HG02885 (cell line): ENCODE measurements around the gene GNL1.
A peak's percentile ranks its signal among the peaks of the same experiment; 100 is the strongest.
"Not testable (repeated sequence)": the region's sequence is repeated elsewhere in the genome, so short reads cannot be mapped to it uniquely, and the experiment has no call there.

Experiments
- ATAC-seq: cut with Tn5 transposase; IDR thresholded peaks from one replicate; pipeline ENCODE4 v1.9.1; 2021; ENCODE audit warnings: mild to moderate bottlenecking; ENCODE audit not compliant: unreplicated experiment, poor library complexity

GNL1 gene

DNA sequence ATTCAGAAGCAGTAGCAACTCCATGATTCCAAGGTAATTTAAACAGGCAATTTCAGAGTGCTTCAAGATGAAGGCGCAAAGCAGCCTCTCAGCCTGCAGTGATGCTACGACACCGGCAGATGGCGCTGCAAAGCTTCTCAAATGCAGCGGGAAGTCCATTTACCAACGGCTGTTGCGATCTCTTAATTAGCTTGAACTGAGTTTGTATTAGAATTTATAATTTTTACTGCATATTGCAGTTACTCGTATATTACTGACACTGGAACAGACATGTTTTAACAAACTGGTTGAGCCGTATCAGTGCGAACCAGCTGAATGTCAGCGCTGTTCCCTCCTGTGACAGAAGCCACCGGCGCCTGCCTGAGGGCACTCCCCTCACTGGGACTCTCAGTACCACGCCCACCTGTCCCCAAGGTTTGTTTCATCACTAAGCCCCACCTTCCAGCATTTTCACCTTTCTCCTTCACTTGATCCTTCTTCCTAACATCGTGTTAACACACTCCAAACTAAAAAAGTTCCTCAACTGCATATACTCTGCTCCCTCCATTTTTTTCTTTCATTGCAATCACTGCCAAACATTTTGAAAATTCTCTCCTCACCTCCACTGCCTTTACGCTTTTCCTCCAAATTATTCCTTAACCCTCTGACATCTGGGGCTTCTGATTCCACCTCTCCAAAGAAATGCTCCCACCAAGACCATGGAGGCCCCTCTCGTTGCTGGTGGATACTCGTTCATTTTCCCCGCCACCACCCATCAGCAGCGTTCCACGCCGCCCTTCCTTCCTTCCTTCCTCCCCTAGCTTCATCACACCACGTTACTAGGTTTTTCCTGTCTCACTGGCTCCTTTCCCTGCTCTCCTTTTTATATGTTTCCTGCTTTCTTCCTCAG lies 14.5 kb downstream of the GNL1 start:
- peak; percentile 48 for ATAC-seq

DNA sequence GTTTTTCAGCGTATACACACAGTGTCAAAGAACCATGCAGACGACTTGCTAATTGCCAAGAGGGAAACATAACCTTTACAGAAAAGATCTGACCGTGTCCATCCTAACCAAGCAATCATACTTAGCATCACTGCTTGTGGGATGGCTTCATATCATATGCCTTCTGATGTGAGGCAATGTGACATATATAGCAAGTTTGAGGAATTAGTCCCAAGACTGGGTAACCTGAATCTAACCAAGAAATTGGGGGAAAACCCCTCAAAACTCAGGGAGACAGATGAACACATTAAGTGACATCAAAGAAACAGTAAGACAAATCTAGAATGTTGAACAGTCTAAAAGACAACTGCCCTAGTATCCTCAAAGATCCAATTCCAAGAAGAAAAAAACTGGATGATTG lies 18.4 kb downstream of the GNL1 start:
- no peak for ATAC-seq

DNA sequence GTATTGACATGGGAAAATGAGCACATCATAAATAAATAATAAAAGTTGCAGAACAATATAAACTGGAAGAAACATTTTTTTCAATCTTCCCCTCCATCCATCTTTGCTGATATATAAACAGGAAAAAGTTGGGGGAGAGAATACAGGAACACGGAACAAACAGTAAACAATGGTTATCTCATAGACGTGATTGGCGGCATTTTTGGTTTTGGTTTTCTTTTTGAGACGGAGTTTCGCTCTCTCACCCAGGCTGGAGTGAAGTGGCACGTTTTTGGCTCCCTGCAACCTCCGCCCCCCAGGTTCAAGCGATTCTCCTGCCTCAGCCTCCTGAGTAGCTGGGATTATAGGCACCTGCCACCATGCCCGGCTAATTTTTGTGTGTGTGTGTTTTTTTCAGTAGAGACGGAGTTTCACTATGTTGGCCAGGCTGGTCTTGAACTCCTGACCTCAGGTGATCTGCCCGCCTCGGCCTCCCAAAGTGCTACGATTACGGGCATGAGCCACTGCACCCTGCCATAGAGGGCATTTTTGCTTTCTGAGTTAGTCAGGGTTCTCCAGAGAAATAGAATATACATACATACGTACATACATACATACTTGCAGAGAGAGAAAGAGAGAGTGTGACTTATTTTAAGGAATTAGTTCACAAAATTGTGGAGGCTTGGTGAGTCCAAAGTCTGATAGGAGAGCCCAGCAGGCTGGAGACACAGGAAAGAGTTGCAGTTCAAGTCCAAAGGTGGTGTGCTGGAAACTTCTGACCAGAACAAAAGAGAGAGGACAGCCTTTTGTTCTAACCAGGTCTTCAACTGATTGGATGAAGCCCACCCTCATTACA lies 22.6 kb downstream of the GNL1 start:
- no peak for ATAC-seq

DNA sequence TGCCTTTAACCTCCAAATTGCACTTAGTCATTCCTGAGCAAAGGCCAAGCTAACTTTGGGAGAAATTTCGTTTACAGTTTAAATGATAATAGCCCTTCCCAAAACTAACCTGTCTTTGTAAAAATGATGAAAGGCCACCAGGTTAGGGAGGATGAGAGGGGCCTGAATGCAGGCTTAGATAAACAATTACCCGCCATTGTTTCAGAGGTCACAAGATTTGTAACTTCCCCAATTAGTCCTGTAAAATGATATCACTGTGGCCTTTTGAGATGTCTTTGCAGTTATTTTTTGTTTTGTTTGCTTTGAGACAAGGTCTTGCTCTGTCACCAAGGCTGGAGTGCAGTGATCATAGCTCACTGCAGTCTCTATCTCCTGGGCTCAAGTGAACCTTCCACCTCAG lies 26.3 kb downstream of the GNL1 start:
- no peak for ATAC-seq

DNA sequence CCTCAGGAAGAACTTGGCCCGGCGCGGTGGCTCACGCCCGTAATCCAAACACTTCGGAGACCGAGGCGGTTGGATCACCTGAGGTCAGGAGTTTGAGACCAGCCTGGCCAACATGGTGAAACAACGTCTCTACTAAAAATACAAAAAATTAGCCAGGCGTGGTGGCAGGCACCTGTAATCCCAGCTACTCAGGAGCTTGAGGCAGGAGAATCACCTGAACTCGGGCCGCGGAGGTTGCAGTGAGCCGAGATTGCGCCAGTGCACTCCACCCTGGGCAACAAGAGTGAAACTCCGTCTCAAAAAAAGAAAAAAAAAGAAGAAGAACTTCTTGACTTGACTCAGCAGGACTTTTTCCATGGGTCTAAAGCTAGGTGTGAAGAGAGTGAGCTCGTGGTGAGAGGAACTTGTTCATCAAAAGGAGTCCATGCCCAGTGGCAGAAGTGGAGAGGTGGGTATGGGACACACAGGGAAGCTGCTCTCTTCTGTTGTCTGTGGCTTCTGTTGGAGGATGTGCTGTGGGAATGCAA lies 26.9 kb downstream of the GNL1 start:
- peak; percentile 40 for ATAC-seq

DNA sequence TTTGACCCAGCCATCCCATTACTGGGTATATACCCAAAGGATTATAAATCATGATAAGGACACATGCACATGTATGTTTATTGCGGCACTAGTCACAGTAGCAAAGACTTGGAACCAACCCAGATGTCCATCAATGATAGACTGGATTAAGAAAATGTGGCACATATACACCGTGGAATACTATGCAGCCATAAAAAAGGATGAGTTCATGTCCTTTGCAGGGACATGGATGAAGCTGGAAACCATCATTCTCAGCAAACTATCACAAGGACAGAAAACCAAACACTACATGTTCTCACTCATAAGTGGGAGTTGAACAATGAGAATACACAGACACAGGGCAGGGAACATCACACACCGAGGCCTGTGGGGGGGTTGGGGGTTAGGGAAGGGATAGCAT lies 29.8 kb downstream of the GNL1 start:
- not testable (repeated sequence) for ATAC-seq

DNA sequence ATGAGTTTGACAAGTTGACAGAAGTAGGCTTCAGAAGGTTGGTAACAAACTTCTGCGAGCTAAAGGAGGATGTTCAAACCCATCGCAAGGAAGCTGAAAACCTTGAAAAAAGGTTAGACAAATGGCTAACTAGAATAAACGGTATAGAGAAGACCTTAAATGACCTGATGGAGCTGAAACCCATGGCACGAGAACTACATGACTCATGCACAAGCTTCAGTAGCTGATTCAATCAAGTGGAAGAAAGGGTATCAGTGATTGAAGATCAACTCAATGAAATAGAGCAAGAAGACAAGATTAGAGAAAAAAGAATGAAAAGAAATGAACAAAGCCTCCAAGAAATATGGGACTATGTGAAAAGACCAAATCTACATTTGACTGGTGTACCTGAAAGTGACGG lies 34.3 kb downstream of the GNL1 start:
- ATAC-seq, result not testable (repeated sequence)

DNA sequence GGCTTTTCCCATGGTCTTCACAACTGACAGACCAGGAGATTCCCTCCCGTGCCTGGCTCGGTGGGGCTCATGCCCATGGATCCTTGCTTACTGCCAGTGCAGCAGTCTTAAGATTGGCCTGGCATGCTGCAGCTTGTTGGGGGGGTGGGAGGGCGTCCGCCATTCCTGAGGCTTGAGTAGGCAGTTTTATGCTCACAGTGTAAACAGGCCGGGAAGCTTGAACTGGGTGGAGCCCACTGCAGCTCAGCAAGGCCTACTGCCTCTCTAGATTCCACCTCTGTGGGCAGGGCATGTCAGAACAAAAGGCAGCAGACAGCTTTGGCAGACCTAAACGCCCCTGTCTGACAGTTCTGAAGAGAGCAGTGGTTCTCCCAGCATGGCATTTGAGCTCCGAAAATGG lies 35.2 kb downstream of the GNL1 start:
- not testable (repeated sequence) for ATAC-seq

DNA sequence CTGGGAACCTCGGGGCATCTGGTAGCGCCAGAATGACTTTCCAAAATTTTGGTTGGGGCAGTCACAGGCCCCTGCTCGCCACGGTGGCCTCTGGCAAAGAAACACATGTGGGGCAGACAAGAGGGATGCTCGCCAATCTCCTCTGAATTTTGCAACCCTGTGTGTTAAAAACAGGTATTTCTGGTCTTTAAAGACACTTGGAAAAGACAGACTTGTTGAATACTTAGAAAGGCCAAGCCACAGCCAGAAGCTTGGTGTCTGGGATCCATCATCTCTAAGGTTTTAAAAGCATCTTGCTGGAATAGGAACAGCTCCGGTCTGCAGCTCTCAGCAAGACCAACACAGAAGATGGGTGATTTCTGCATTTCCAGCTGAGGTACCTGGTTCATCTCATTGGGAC lies 35.8 kb downstream of the GNL1 start:
- ATAC-seq, result no peak

DNA sequence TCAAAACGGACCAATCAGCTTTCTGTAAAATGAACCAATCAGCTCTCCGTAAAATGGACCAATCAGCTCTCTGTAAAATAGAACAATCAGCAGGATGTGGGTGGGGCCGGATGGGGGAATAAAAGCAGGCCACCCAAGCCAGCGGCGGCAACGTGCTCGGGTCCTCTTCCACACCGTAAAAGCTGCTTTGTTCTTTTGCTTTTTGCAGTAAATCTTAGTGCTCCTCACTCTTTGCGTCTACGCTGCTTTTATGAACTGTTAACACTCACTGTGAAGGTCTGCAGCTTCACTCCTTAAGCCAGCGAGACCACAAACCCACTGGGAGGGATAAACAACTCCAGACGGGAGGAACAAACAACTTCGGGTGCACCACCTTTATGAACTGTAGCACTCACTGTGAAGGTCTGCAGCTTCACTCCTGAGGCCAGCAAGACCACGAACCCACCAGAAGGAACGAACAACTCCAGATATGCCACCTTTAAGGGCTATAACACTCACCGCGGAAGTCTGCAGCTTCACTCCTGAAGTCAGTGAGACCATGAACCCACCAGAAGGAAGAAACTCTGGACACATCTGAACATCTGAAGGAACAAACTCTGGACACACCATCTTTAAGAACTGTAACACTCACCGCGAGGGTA lies 37.7 kb downstream of the GNL1 start:
- ATAC-seq, result not testable (repeated sequence)

DNA sequence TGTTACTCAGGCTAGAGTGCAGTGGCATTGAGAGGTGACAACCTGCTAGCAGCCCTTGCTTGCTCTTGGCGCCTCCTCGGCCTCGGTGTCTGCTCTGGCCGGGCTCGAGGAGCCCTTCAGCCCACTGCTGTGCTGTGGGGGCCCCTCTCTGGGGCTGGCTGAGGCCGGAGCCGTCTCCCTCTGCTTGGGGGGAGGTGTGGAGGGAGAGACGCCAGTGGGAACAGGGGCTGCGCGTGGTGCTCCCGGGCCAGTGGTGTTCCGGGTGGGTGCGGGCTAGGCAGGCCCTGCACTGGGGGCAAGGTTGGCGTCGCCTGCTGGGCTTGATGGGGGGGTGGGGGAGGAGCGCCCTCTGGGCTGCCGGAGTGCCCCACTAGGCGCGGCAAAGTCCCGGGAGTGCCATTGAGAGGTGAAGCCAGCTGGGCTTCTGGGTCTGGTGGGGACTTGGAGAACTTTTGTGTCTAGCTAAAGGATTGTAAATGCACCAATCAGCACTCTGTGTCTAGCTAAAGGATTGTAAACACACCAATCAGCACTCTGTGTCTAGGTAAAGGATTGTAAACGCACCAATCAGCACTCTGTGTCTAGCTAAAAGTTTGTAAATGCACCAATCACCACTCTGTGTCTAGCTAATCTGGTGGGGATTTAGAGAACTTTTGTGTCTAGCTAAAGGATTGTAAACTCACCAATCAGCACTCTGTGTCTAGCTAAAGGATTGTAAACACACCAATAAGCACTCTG lies 38.4 kb downstream of the GNL1 start:
- not testable (repeated sequence) for ATAC-seq

DNA sequence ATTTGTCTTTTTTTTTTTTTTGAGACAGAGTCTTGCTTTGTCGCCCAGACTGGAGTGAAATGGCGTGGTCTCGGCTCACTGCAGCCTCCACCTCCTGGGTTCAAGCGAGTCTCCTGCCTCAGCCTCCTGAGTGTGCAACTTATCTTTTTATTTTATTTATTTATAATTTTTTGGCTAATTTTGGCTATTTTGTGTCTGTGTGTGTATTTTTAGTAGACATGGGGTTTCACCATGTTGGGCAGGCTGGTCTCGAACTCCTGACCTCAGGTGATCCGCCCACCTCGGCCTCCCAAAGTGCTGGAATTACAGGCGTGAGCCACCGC lies 39.6 kb downstream of the GNL1 start:
- ATAC-seq, result not testable (repeated sequence)

DNA sequence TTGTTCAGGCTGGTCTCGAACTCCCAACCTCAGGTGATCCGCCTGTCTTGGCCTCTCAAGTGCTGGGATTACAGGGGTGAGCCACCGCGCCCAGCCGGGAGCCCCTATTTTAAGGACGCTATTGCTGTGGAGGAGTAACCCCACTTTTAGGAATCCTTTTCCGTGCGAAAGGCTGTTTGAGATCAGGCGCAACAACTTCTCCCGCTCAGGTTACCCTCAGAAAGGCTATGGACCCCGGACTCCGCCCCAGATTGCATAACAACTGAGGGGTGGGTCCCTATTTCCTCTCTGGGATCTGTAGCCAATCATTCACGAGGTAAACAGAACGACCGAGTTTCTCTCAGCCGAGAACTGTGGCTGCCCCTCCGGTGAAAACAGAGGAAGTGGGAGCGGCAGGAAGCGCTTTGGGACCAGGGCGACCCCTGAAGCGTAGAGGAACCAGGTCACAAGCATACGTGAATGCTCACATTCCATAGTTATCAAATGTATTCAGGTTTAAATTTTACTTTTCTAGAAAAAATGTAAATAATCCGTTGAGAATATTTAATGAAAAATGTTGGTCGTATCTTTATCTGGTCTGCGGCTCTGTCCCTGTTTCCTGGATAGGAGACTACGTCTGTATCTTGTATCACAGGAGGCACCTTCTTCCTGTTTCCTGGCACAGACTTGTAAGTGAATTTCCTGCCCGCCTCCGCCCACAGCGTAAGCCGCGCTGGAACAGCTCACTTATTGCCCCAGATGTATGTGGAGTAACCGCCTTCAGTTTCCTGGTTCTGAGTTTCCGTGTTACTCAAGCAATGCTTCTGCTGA lies 40.1 kb downstream of the GNL1 start:
- peak; percentile 72 for ATAC-seq

DNA sequence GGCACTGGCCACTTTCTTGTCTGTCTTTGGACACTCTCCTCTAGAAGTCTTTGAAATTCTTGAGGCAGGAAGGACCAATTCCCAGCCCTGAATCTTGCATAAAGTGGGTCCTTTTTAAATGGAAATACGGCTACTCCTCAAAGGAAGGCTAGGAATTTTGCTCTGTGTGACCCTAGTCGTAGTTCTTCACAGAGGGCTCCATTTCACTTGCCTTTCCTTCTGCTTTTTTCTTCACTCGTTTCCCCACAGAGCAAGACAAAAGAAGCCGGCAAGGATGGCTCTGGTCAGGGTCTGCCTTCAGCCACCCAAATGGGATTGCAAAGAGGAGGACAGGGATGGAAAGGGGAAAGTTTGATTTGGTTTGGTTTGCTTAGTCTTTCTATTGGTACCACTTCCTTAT lies 41.2 kb downstream of the GNL1 start:
- no peak for ATAC-seq

DNA sequence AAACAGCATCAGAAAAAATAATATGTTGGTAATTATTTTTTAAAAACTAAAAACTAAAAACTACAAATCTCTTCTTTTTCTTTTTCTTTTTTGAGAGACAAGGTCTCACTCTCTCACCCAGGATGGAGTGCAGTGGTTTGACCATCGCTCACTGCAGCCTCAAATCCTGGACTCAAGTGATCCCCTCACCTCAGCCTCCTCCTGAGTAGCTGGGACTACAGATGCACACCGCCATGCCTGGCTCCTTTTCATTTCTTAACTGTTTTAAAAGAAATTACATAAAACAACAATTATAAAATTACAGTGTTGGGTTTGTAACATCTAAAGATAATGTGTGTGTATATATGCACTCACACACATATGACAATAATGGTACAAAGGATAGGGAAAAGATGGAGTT lies 42.8 kb downstream of the GNL1 start:
- no peak for ATAC-seq

DNA sequence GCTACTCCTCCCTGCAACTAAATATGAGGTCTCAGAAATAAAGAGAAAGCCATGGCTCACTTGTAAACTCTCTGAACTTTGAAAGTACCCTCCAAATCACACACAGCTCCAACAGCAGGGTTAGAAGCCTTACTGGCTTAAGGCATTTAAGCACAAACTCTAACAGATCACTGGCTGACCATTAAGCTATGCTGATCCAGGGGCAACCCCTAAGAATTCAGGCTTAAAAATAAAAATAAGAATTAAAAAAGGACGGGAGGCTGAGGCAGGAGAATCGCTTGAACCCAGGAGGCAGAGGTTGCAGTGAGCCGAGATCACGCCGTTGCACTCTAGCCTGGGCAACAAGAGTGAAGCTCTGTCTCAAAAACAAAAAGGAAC lies 45.1 kb downstream of the GNL1 start:
- no peak for ATAC-seq

DNA sequence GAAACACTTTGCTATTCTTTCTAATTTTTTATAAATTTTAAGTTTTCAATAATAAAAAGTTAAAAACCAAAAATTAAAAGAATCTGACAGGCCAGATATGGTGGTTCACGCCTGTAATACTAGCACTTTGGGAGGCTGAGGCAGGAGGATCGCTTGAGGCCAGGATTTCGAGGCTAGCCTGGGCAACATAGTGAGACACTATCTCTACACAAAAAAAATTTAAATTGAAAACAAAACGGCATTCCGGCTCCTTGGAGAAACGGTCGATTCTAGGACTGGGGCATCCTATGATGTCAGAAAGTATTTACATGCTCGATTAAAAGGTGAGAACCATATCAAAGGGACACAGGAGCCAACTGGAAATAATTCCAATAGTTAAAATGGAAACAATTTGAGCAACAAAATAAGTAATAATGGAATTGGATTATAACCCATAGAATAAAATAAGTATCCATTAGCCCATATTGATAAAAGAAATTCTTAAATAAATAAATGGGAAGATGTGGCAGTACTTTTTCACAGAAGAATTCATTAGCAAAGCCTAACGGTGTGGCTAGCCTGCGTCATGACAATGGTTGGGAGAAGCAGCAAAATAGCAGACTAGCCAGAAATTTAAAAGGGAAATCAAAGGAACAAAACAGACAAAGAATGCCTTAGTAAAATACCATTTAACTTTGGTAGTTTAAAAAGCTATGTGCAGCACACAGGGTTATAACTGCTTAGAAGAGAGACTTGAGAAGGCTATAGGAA lies 45.7 kb downstream of the GNL1 start:
- ATAC-seq, result no peak

DNA sequence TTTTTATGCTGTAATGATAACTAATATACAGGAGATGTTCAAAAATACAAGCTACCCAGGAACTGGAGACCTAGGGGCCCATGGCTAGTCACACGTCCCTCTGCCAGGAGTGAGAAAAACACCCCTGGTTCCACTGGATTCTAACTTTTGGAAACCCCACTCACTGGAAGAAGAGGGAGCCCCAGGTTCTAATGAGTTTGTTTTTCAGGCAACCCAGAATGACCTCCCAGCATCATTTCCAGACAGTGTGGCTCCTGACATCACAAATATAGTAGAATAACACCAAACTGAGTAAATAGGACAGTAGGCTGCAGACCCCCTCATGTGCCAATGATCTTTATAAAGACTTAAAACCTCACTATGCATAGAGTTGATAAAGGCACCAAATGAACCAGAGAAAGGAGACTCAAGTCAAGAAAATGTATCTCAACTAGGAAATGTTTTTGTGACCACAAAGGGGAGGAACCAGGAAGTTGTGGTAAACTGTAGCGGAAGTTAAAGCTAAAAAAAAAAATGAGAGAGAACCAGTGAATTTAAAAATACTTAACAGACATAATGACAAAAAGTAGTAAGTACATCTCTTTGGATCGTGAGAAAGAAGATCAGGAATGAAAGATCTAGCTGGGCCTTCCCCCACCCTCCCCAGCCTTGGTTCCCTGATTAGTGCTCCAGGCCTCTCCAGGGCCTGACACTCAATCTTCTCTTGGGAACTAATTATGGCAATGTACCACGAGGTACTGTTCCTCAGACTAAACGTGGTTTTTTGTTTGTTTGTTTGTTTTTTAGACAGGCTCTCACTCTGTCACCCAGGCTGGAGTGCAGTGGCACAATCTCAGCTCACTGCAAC lies 47.2 kb downstream of the GNL1 start:
- ATAC-seq, result peak; percentile 51
